ENCODE measurements around the gene ADPRS.

ADPRS gene

DNA sequence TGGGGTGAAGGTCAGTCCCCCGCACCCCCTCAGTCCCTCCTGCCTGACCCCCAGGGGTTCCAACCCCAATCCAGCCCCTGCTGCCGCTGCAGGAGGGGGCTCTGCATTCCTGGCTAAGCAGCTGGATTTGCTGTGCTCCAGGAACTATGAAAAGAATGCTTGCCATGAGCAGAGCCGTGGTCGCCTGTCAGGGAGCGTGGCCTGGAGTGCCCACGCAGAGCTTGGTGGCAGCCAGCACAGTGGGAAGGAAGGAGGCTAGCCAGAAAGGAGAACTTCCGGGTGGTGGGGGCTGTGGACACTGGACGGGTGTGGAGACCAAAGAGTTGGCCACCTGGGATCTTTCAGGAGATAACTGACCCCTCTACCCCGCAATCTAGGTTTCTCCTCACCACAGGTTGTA, 30.8 kb downstream of the ADPRS start:
- H3K9ac ChIP-seq (ENCODE audit: low read length in 5 of 5), result no peak overlapping the region
- no peaks in the 10 kb centered on the region for H3K9me3 ChIP-seq (ENCODE audit: control insufficient read depth in 5 of 5, low read length in 5 of 5)
- no peaks in the 10 kb centered on the region for H3K36me3 ChIP-seq (ENCODE audit: control insufficient read depth in 5 of 5, insufficient read depth in 5 of 5, low read length in 5 of 5)
- peaks cover 0 to 12% (median 1%) of the 10 kb centered on the region in 5 donors for H3K27me3 ChIP-seq (ENCODE audit: control insufficient read depth in 5 of 5, insufficient read depth in 4 of 5, low read length in 5 of 5)
- H3K27ac ChIP-seq (ENCODE audit: low read depth, low read length), result no peak overlapping the region
- H3K4me1 ChIP-seq (ENCODE audit: control insufficient read depth in 5 of 5, insufficient read depth in 5 of 5, low read length in 5 of 5), result peaks cover 0 to 40% (median 19%) of the 10 kb centered on the region in 5 donors
- H3K4me3 ChIP-seq (ENCODE audit: low read depth in 1 of 5, low read length in 5 of 5), result no peak overlapping the region

DNA sequence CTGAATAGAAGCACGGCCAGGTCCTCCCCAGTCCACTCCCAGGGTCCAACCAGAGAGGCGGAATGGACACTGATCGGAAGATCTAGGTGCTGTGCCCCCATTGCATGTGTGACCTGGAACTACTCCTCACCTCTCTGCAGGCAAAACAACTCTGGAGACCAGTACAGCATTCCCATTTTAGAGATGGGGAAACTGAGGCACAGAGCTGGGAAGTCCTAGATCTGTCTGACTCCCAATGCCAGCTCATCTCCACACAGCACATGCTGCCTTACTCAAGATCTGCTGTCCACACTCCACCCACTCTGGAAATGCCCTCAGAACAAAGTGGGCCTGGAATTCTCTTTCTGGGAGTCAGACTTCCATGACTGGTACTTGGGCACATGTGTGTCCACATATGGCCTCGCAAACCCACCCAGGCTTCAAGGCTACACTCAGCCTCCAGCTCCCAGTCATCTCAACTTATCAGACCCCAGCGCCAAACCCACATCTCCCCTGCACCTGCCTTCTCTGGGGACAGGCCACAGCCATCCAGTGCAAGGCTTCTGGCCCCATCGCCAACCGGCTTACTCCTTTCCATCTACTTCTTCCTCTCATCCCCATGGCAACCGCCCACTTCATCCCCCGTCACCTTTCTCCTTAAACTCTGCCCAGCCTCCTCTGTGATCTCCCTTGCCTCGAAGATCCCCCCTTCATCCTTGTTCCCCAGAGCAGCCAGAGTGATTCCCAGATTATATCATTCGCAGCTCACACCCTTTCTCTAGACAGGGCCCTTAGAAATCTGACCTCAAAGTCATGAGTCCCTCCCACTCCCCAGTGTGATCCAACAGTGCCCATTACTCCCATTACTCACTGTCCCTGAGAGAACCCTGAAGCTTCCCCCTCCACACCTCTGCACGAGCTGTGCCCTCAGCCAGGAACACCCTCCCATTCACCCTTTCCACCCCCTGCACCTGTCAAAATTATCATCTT, 33.7 kb downstream of the ADPRS start:
- H3K36me3 ChIP-seq (ENCODE audit: control insufficient read depth in 5 of 5, insufficient read depth in 5 of 5, low read length in 5 of 5), result no peaks in the 10 kb centered on the region
- H3K27me3 ChIP-seq (ENCODE audit: control insufficient read depth in 5 of 5, insufficient read depth in 4 of 5, low read length in 5 of 5), result peaks cover 3 to 27% (median 7%) of the 10 kb centered on the region in 5 donors
- peaks cover 0 to 37% (median 14%) of the 10 kb centered on the region in 5 donors for H3K4me1 ChIP-seq (ENCODE audit: control insufficient read depth in 5 of 5, insufficient read depth in 5 of 5, low read length in 5 of 5)
- H3K4me3 ChIP-seq (ENCODE audit: low read depth in 1 of 5, low read length in 5 of 5), result no peak overlapping the region
- H3K27ac ChIP-seq (ENCODE audit: low read depth, low read length), result no peak overlapping the region
- no peaks in the 10 kb centered on the region for H3K9me3 ChIP-seq (ENCODE audit: control insufficient read depth in 5 of 5, low read length in 5 of 5)
- no peak overlapping the region for H3K9ac ChIP-seq (ENCODE audit: low read length in 5 of 5)

DNA sequence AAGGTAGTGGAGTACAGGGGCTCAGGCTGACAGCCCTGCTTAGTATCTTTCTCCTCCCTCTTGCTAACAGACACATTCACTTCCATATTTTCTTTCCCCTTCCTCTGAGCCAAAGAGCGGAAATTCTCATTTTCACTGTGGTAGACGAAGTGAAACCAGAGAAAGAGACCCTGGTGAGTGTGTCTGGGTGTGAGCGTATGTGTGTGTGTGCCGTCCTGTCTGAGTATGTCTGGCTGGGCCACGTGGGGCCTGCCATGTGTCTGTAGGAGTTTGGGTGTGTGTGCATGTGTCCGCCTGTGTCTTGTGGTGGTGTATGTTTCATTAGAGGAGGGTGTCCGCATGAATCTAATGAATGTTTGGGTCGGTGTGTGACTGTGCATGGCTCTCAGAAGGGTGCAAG, 34.7 kb downstream of the ADPRS start:
- peaks cover 0 to 37% (median 14%) of the 10 kb centered on the region in 5 donors for H3K4me1 ChIP-seq (ENCODE audit: control insufficient read depth in 5 of 5, insufficient read depth in 5 of 5, low read length in 5 of 5)
- H3K9ac ChIP-seq (ENCODE audit: low read length in 5 of 5), result peak overlapping the region in 2 of 5 donors; percentile 25 to 64
- no peaks in the 10 kb centered on the region for H3K36me3 ChIP-seq (ENCODE audit: control insufficient read depth in 5 of 5, insufficient read depth in 5 of 5, low read length in 5 of 5)
- no peak overlapping the region for H3K27ac ChIP-seq (ENCODE audit: low read depth, low read length)
- peak overlapping the region in 2 of 5 donors; percentile 4 to 24 for H3K4me3 ChIP-seq (ENCODE audit: low read depth in 1 of 5, low read length in 5 of 5)
- H3K27me3 ChIP-seq (ENCODE audit: control insufficient read depth in 5 of 5, insufficient read depth in 4 of 5, low read length in 5 of 5), result peaks cover 3 to 24% (median 7%) of the 10 kb centered on the region in 5 donors
- H3K9me3 ChIP-seq (ENCODE audit: control insufficient read depth in 5 of 5, low read length in 5 of 5), result no peaks in the 10 kb centered on the region

DNA sequence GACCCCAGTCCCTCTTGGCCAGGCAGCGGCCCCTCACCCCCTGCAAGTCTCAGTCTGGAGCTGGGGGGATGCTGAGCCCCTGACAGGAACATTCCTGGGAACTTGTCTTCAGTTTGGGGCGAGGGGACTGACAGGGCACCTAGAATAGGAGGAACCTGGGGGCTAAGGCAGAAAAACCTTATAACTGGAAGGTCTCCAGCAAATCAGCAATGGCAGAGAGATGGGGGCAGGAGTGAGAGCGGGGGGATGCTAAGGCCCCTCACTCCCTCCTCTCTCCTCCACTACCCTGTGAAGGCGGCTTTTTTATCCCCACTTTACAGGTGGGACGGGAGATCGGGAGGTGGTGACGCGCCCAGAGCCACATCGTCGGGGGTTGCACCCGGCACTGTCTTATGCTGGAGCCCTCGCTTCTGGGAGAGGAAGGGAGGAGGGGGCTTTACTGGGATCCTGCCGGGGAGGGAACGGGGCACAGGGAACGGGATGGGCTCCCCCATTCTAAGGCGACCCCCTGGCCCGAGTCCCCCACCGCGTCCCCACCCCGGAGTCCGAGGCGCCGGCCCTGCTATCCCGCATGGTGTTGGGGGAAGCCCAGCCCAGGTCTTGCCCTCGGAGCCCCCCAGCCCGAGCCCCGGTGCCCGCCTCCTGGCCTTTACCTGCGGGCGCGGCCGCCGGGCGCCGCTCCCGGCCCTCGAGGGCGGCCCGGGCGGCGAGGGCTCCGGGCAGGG, 35.9 kb downstream of the ADPRS start:
- Histone ChIP-seq H3K27me3 (ENCODE audit: control insufficient read depth in 5 of 5, insufficient read depth in 4 of 5, low read length in 5 of 5) (peaks cover 3 to 20% (median 7%) of the 10 kb centered on the region in 5 donors), H3K4me1 (ENCODE audit: control insufficient read depth in 5 of 5, insufficient read depth in 5 of 5, low read length in 5 of 5) (peaks cover 0 to 33% (median 14%) of the 10 kb centered on the region in 5 donors), H3K27ac (ENCODE audit: low read depth, low read length) (no peak overlapping the region), H3K36me3 (ENCODE audit: control insufficient read depth in 5 of 5, insufficient read depth in 5 of 5, low read length in 5 of 5) (no peaks in the 10 kb centered on the region), H3K9ac (ENCODE audit: low read length in 5 of 5) (no peak overlapping the region), H3K9me3 (ENCODE audit: control insufficient read depth in 5 of 5, low read length in 5 of 5) (no peaks in the 10 kb centered on the region), H3K4me3 (ENCODE audit: low read depth in 1 of 5, low read length in 5 of 5) (peak overlapping the region in 1 of 5 donors; percentile 18)

DNA sequence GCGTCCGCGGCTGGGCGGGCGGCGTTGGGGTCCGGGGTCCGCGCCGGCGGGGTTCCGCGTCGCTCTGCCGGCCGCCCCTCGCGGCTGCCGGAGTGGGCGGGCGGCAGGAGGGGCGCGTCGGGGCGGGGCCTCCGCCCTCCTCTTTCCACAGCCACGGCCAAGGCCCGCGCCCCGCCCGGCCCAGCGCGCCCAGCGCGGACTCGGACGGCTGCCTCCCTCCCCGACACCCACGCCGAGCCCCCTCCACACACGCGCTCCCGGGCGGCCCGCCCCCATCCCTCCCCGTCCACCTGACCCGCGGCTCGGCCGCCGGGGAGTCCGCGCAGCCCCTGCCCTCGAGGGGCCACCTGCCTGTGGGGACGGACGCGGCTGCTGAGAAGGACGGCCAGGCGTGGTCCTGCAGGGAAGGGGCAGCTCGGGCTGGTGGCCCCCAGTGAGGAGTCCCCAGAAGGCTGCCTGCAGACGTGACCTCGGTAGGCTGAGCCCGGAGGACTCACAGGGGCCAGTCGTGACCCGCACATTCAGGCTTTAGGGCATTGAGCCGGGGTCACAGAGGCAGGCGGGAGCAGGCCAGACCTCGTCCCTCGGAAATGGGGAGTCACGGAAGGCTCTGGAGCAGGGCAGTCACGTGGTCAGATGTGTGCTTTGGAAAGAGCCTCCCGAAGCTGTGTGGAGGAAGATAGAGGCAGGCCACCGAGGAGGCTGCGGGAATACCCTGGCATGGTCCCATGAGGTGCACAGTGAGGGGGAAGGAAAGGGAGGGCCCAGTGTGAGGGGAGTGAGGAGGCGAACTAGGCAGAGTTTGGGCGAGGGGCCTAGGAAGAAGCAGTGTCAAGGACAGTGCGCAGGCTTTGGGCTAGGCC, 36.7 kb downstream of the ADPRS start, which contains the start of gene COL8A2:
TSS of gene COL8A2 (minus strand) at position 94 of the 863 bp plus-strand sequence. CDS start 24,980 bp downstream, outside the sequence.
- Histone ChIP-seq H3K4me1 (ENCODE audit: control insufficient read depth in 5 of 5, insufficient read depth in 5 of 5, low read length in 5 of 5) (peaks cover 0 to 32% (median 14%) of the 10 kb centered on the region in 5 donors), H3K27me3 (ENCODE audit: control insufficient read depth in 5 of 5, insufficient read depth in 4 of 5, low read length in 5 of 5) (peaks cover 3 to 20% (median 7%) of the 10 kb centered on the region in 5 donors), H3K36me3 (ENCODE audit: control insufficient read depth in 5 of 5, insufficient read depth in 5 of 5, low read length in 5 of 5) (no peaks in the 10 kb centered on the region), H3K4me3 (ENCODE audit: low read depth in 1 of 5, low read length in 5 of 5) (peak within 1 kb of the TSS in 4 of 5 donors; percentile 46 to 61 (median 50)), H3K27ac (ENCODE audit: low read depth, low read length) (no peak within 1 kb of the TSS), H3K9me3 (ENCODE audit: control insufficient read depth in 5 of 5, low read length in 5 of 5) (no peaks in the 10 kb centered on the region), H3K9ac (ENCODE audit: low read length in 5 of 5) (peak within 1 kb of the TSS in 3 of 5 donors; percentile 19 to 25 (median 20))

DNA sequence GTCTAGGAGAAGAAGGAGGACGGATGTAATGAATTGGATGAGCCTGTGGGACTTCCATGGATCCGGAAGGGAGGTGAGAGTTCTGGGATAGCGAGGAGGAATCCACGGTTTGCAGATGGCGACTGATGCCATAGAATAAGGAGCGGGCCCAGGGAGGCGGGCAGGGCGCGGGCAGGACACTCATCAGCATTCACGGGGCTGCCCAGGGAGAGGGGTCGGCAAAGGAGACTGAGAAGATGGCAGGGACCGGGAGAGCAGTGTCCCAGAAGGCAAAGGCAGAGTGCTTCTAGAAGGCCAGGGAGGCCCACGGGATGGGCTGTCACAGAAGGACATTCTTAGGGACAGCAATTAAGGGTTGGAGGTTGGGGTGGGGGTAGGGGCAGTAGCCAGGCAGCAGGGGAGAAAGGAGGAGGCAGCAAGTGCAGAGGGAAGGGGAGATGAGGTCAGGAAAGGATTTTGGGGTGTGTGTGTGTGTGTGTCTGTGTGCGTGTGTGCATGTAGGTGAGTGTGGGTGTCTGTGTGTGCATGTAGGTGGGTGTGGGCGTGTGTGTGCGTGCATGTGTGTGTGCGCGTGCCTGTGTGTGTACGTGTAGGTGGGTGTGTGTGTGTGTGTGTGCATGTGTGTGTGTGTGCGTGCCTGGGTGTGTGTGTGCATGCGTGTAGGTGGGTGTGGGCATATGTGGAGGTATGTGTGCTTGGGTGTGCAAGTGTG, 37.5 kb downstream of the ADPRS start:
- Histone ChIP-seq H3K9me3 (ENCODE audit: control insufficient read depth in 5 of 5, low read length in 5 of 5) (no peaks in the 10 kb centered on the region), H3K27ac (ENCODE audit: low read depth, low read length) (no peak overlapping the region), H3K4me1 (ENCODE audit: control insufficient read depth in 5 of 5, insufficient read depth in 5 of 5, low read length in 5 of 5) (peaks cover 0 to 32% (median 14%) of the 10 kb centered on the region in 5 donors), H3K9ac (ENCODE audit: low read length in 5 of 5) (no peak overlapping the region), H3K36me3 (ENCODE audit: control insufficient read depth in 5 of 5, insufficient read depth in 5 of 5, low read length in 5 of 5) (no peaks in the 10 kb centered on the region), H3K27me3 (ENCODE audit: control insufficient read depth in 5 of 5, insufficient read depth in 4 of 5, low read length in 5 of 5) (peaks cover 3 to 20% (median 7%) of the 10 kb centered on the region in 5 donors), H3K4me3 (ENCODE audit: low read depth in 1 of 5, low read length in 5 of 5) (peak overlapping the region in 1 of 5 donors; percentile 61)

DNA sequence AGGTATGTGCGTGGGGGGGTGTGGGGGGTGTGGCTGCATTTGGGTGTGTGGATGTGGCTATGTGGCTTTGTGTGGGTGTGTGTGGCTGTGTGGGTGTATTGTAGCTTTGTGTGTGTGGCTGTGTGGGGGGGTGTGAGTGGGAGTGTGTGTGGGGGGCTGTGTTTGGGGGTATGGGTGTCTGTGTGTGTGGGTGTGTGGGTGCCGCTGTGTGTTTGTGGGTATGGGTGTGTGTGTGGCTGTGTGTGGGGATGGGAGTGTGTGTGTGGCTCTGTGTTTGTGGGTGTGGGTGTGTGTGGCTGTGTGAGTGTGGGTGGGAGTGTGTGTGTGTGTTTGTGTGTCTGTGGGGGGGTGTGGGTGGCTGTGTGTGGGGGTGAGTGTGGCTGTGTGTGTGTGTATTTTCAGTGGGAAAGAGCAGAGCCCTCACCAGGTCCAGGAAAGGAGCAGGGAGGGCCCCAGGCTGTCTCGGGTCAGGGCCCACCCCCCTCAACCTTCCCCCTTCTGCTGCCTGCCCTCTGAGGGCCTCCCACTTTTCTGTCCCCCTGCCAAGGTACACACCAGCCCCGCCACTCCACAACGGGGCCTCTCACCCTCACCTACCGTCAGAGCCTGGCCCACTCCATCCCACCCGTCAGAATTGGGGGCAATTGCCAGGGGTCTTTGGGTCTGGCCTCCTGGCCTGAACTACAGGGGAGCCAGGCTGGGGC, 38.3 kb downstream of the ADPRS start:
- Histone ChIP-seq H3K4me1 (ENCODE audit: control insufficient read depth in 5 of 5, insufficient read depth in 5 of 5, low read length in 5 of 5) (peaks cover 0 to 32% (median 14%) of the 10 kb centered on the region in 5 donors), H3K27me3 (ENCODE audit: control insufficient read depth in 5 of 5, insufficient read depth in 4 of 5, low read length in 5 of 5) (peaks cover 3 to 20% (median 7%) of the 10 kb centered on the region in 5 donors), H3K4me3 (ENCODE audit: low read depth in 1 of 5, low read length in 5 of 5) (no peak overlapping the region), H3K36me3 (ENCODE audit: control insufficient read depth in 5 of 5, insufficient read depth in 5 of 5, low read length in 5 of 5) (no peaks in the 10 kb centered on the region), H3K9ac (ENCODE audit: low read length in 5 of 5) (no peak overlapping the region), H3K27ac (ENCODE audit: low read depth, low read length) (no peak overlapping the region), H3K9me3 (ENCODE audit: control insufficient read depth in 5 of 5, low read length in 5 of 5) (no peaks in the 10 kb centered on the region)

DNA sequence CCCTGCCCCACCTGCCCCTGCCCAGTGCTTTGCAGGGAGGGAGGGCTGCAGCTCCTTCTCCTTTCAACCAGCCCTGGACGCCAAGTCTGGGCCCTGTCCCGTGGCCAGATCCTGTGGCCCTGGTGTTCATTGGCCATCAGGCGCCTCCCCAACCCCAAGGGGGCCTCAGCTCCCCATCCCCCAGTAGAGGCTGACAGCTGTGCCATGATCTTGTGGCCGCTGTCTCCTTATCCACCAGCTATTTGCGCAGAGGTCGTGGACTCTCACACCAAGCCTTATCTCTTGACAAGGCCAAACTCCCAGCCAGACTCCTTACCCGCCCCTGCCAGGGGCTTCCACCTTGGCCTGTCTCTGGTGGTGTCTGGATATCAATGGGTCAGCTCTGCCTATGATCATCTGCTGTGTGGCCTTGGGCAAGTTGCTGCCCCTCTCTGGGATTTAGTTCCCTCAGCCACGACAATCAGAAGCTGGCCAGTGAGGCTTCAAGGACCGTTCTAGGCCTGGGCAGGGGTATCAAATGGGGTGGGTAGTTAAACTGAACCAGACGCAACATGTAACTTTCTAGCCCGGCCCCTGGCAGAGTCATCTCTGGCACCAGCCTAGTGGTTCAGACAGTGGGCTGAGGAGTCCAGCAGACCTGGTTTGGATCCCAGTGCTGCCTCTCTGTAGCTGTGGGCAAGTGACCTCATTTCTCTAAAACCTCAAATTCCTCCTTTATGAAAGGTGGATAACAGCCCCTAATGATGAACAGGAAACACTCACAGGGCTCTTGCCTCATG, 39.6 kb downstream of the ADPRS start:
- no peaks in the 10 kb centered on the region for H3K36me3 ChIP-seq (ENCODE audit: control insufficient read depth in 5 of 5, insufficient read depth in 5 of 5, low read length in 5 of 5)
- H3K9ac ChIP-seq (ENCODE audit: low read length in 5 of 5), result peak overlapping the region in 1 of 5 donors; percentile 10
- peaks cover 0 to 26% (median 14%) of the 10 kb centered on the region in 5 donors for H3K4me1 ChIP-seq (ENCODE audit: control insufficient read depth in 5 of 5, insufficient read depth in 5 of 5, low read length in 5 of 5)
- H3K27me3 ChIP-seq (ENCODE audit: control insufficient read depth in 5 of 5, insufficient read depth in 4 of 5, low read length in 5 of 5), result peaks cover 3 to 20% (median 7%) of the 10 kb centered on the region in 5 donors
- H3K27ac ChIP-seq (ENCODE audit: low read depth, low read length), result no peak overlapping the region
- H3K4me3 ChIP-seq (ENCODE audit: low read depth in 1 of 5, low read length in 5 of 5), result no peak overlapping the region
- H3K9me3 ChIP-seq (ENCODE audit: control insufficient read depth in 5 of 5, low read length in 5 of 5), result no peaks in the 10 kb centered on the region
